Stimulated activated memory B cell treated with anti-CD40 and anti-IgM and Interleukin-4, amounts not matched to agents 10 μg/mL and 1 μg/mL and 100 μg/mL, for 72 hours (primary cell): ENCODE data around the gene OR12D2.
"Not testable (repeated sequence)": the region's sequence is repeated elsewhere in the genome, so short reads cannot be mapped to it uniquely, and the experiment has no call there.

Experiments
- ATAC-seq: fragments of 150-1000 bp; cut with Tn5 transposase; 2 replicates; pipeline ENCODE4 v1.10.0; 2021
- H3K27ac Mint-ChIP-seq: one replicate; pipeline ENCODE4 v1.8.0; 2022; ENCODE audit warnings: mild to moderate bottlenecking, mixed read lengths
- H3K27me3 Mint-ChIP-seq: one replicate; pipeline ENCODE4 v1.8.0; 2022; ENCODE audit warnings: mixed read lengths
- H3K36me3 Mint-ChIP-seq: one replicate; pipeline ENCODE4 v1.8.0; 2022; ENCODE audit warnings: mixed read lengths
- H3K4me1 Mint-ChIP-seq: one replicate; pipeline ENCODE4 v1.8.0; 2022; ENCODE audit warnings: mixed read lengths
- H3K4me3 Mint-ChIP-seq: one replicate; pipeline ENCODE4 v1.8.0; 2022; ENCODE audit warnings: mild to moderate bottlenecking, moderate library complexity, mixed read lengths
- H3K9me3 Mint-ChIP-seq: one replicate; pipeline ENCODE4 v1.8.0; 2022; ENCODE audit warnings: mixed read lengths

OR12D2 gene

GRCh38 chr6:29395331-29395730 lies at the start of gene OR12D2:
Gene OR12D2, plus strand, starts transcription at chr6:29395631. Its CDS starts 1,069 bp downstream, at chr6:29396700.
- H3K9me3 Mint-ChIP-seq, result peaks cover 3% of the 10 kb centered on the region
- H3K27ac Mint-ChIP-seq, result no peak within 1 kb of the TSS
- H3K36me3 Mint-ChIP-seq, result no peaks in the 10 kb centered on the region
- H3K27me3 Mint-ChIP-seq, result peaks cover 43% of the 10 kb centered on the region
- H3K4me1 Mint-ChIP-seq, result no peaks in the 10 kb centered on the region
- ATAC-seq, result no peak
- H3K4me3 Mint-ChIP-seq, result no peak within 1 kb of the TSS

- H3K4me1 Mint-ChIP-seq, H3K4me3 Mint-ChIP-seq, ATAC-seq, H3K36me3 Mint-ChIP-seq, H3K27ac Mint-ChIP-seq: not testable (repeated sequence)
- Mint-ChIP-seq H3K9me3 (peaks cover 18% of the 10 kb centered on the region), H3K27me3 (peaks cover 33% of the 10 kb centered on the region)
These were observed 46.1 kb upstream of the OR12D2 start for GRCh38 chr6:29349348-29349747.

- ATAC-seq, result no peak
- Mint-ChIP-seq H3K4me3 (no peak overlapping the region), H3K27ac (no peak overlapping the region), H3K36me3 (no peaks in the 10 kb centered on the region), H3K9me3 (peaks cover 13% of the 10 kb centered on the region), H3K27me3 (peaks cover 67% of the 10 kb centered on the region), H3K4me1 (no peaks in the 10 kb centered on the region)
These were observed 40.5 kb upstream of the OR12D2 start for GRCh38 chr6:29354980-29355379.

GRCh38 chr6:29355603-29356002 lies 39.8 kb upstream of the OR12D2 start:
- Mint-ChIP-seq H3K27ac (no peak overlapping the region), H3K4me1 (no peaks in the 10 kb centered on the region), H3K27me3 (peaks cover 73% of the 10 kb centered on the region), H3K9me3 (peaks cover 10% of the 10 kb centered on the region), H3K36me3 (no peaks in the 10 kb centered on the region), H3K4me3 (no peak overlapping the region)
- no peak for ATAC-seq

GRCh38 chr6:29368765-29369164 lies 26.7 kb upstream of the OR12D2 start, which contains the start of gene OR5V1:
Gene OR5V1, minus strand, starts transcription at chr6:29368865. Its CDS starts 12,670 bp downstream, at chr6:29356195.
- H3K36me3 Mint-ChIP-seq, result no peaks in the 10 kb centered on the region

GRCh38 chr6:29375191-29375590 lies 20.2 kb upstream of the OR12D2 start, which contains the start of gene OR12D3:
Gene OR12D3, minus strand, starts transcription at chr6:29375291. Its CDS starts 4 bp downstream, at chr6:29375287.
- no peaks in the 10 kb centered on the region for H3K4me1 Mint-ChIP-seq
- peaks cover 42% of the 10 kb centered on the region for H3K27me3 Mint-ChIP-seq
- no peak within 1 kb of the TSS for H3K4me3 Mint-ChIP-seq
- no peak for ATAC-seq
- no peaks in the 10 kb centered on the region for H3K9me3 Mint-ChIP-seq
- H3K27ac Mint-ChIP-seq, result no peak within 1 kb of the TSS
- no peaks in the 10 kb centered on the region for H3K36me3 Mint-ChIP-seq

More at GRCh38 chr6:29368765-29369164, 26.7 kb upstream of the OR12D2 start, which contains the start of gene OR5V1:
- Mint-ChIP-seq H3K27ac (no peak within 1 kb of the TSS), H3K4me1 (no peaks in the 10 kb centered on the region), H3K27me3 (peaks cover 23% of the 10 kb centered on the region), H3K9me3 (no peaks in the 10 kb centered on the region), H3K4me3 (no peak within 1 kb of the TSS)
- ATAC-seq, result no peak

- H3K27me3 Mint-ChIP-seq, result peaks cover 34% of the 10 kb centered on the region
- no peaks in the 10 kb centered on the region for H3K4me1 Mint-ChIP-seq
- no peaks in the 10 kb centered on the region for H3K36me3 Mint-ChIP-seq
- no peak overlapping the region for H3K27ac Mint-ChIP-seq
- ATAC-seq, result no peak
- H3K9me3 Mint-ChIP-seq, result no peaks in the 10 kb centered on the region
- no peak overlapping the region for H3K4me3 Mint-ChIP-seq
These were observed 19.4 kb upstream of the OR12D2 start for GRCh38 chr6:29376003-29376402.

GRCh38 chr6:29388533-29388932 lies 6.9 kb upstream of the OR12D2 start:
- no peaks in the 10 kb centered on the region for H3K9me3 Mint-ChIP-seq
- peaks cover 41% of the 10 kb centered on the region for H3K27me3 Mint-ChIP-seq
- H3K27ac Mint-ChIP-seq, result no peak overlapping the region
- no peak overlapping the region for H3K4me3 Mint-ChIP-seq
- no peaks in the 10 kb centered on the region for H3K4me1 Mint-ChIP-seq
- H3K36me3 Mint-ChIP-seq, result no peaks in the 10 kb centered on the region
- no peak for ATAC-seq

GRCh38 chr6:29399525-29399924 lies 4.1 kb downstream of the OR12D2 start:
- Mint-ChIP-seq H3K9me3 (peaks cover 3% of the 10 kb centered on the region), H3K4me1 (no peaks in the 10 kb centered on the region), H3K27me3 (peaks cover 51% of the 10 kb centered on the region), H3K36me3 (no peaks in the 10 kb centered on the region), H3K4me3 (no peak overlapping the region), H3K27ac (no peak overlapping the region)
- no peak for ATAC-seq

- Mint-ChIP-seq H3K4me3 (no peak overlapping the region), H3K27me3 (peaks cover 38% of the 10 kb centered on the region), H3K36me3 (no peaks in the 10 kb centered on the region), H3K4me1 (no peaks in the 10 kb centered on the region), H3K27ac (no peak overlapping the region), H3K9me3 (peaks cover 4% of the 10 kb centered on the region)
- ATAC-seq, result no peak
These were observed 8.4 kb downstream of the OR12D2 start for GRCh38 chr6:29403801-29404200.

- Mint-ChIP-seq H3K36me3 (no peaks in the 10 kb centered on the region), H3K27me3 (peaks cover 32% of the 10 kb centered on the region), H3K27ac (no peak within 1 kb of the TSS), H3K4me3 (no peak within 1 kb of the TSS), H3K4me1 (no peaks in the 10 kb centered on the region), H3K9me3 (peaks cover 15% of the 10 kb centered on the region)
- no peak for ATAC-seq
These were observed 19.2 kb downstream of the OR12D2 start, which contains the start of gene OR12D1 for GRCh38 chr6:29414588-29414987. Gene OR12D1, plus strand, starts transcription at chr6:29414928.

GRCh38 chr6:29419516-29419915 lies 24.1 kb downstream of the OR12D2 start:
- no peak for ATAC-seq
- Mint-ChIP-seq H3K9me3 (no peaks in the 10 kb centered on the region), H3K27ac (no peak overlapping the region), H3K27me3 (peaks cover 19% of the 10 kb centered on the region), H3K36me3 (no peaks in the 10 kb centered on the region), H3K4me3 (no peak overlapping the region), H3K4me1 (no peaks in the 10 kb centered on the region)

- Mint-ChIP-seq H3K36me3 (no peaks in the 10 kb centered on the region), H3K27me3 (peaks cover 28% of the 10 kb centered on the region), H3K4me3 (no peak overlapping the region), H3K4me1 (no peaks in the 10 kb centered on the region), H3K9me3 (no peaks in the 10 kb centered on the region), H3K27ac (no peak overlapping the region)
- no peak for ATAC-seq
These were observed 28.7 kb downstream of the OR12D2 start for GRCh38 chr6:29424168-29424567.

- no peak for ATAC-seq
- H3K27me3 Mint-ChIP-seq, result peaks cover 28% of the 10 kb centered on the region
- no peaks in the 10 kb centered on the region for H3K9me3 Mint-ChIP-seq
- no peak overlapping the region for H3K27ac Mint-ChIP-seq
- no peaks in the 10 kb centered on the region for H3K36me3 Mint-ChIP-seq
- H3K4me3 Mint-ChIP-seq, result no peak overlapping the region
- H3K4me1 Mint-ChIP-seq, result no peaks in the 10 kb centered on the region
These were observed 29.1 kb downstream of the OR12D2 start for GRCh38 chr6:29424575-29424974.

- no peaks in the 10 kb centered on the region for H3K36me3 Mint-ChIP-seq
- peaks cover 28% of the 10 kb centered on the region for H3K27me3 Mint-ChIP-seq
- no peak overlapping the region for H3K4me3 Mint-ChIP-seq
- H3K4me1 Mint-ChIP-seq, result no peaks in the 10 kb centered on the region
- H3K9me3 Mint-ChIP-seq, result no peaks in the 10 kb centered on the region
- ATAC-seq, result no peak
- no peak overlapping the region for H3K27ac Mint-ChIP-seq
These were observed 29.6 kb downstream of the OR12D2 start for GRCh38 chr6:29425075-29425474.

- no peak overlapping the region for H3K27ac Mint-ChIP-seq
- peaks cover 18% of the 10 kb centered on the region for H3K27me3 Mint-ChIP-seq
- H3K4me1 Mint-ChIP-seq, result no peaks in the 10 kb centered on the region
- H3K4me3 Mint-ChIP-seq, result no peak overlapping the region
- H3K36me3 Mint-ChIP-seq, result no peaks in the 10 kb centered on the region
- no peaks in the 10 kb centered on the region for H3K9me3 Mint-ChIP-seq
- ATAC-seq, result no peak
These were observed 31.2 kb downstream of the OR12D2 start for GRCh38 chr6:29426654-29427053.

- not testable (repeated sequence) for H3K4me3 Mint-ChIP-seq, H3K9me3 Mint-ChIP-seq, H3K27ac Mint-ChIP-seq, H3K4me1 Mint-ChIP-seq, H3K36me3 Mint-ChIP-seq, ATAC-seq
- H3K27me3 Mint-ChIP-seq, result peaks cover 30% of the 10 kb centered on the region
These were observed 41.3 kb downstream of the OR12D2 start for GRCh38 chr6:29436730-29437129.
